Stimulated activated CD8-positive, alpha-beta memory T cell treated with anti-CD3 and anti-CD28 coated beads, Interleukin-12 subunit alpha, Interleukin-12 subunit beta, amount 100 ng/mL, for 4 hours (primary cell): Measurements from ENCODE around the gene FARP2.
"Not testable (repeated sequence)": the region's sequence is repeated elsewhere in the genome, so short reads cannot be mapped to it uniquely, and the experiment has no call there.

ENCODE experiments used
- DNase-seq: peaks from one replicate; pipeline ENCODE4 v3.0.0-alpha.2; 2020; ENCODE audit warnings: low read depth

FARP2 gene

DNA sequence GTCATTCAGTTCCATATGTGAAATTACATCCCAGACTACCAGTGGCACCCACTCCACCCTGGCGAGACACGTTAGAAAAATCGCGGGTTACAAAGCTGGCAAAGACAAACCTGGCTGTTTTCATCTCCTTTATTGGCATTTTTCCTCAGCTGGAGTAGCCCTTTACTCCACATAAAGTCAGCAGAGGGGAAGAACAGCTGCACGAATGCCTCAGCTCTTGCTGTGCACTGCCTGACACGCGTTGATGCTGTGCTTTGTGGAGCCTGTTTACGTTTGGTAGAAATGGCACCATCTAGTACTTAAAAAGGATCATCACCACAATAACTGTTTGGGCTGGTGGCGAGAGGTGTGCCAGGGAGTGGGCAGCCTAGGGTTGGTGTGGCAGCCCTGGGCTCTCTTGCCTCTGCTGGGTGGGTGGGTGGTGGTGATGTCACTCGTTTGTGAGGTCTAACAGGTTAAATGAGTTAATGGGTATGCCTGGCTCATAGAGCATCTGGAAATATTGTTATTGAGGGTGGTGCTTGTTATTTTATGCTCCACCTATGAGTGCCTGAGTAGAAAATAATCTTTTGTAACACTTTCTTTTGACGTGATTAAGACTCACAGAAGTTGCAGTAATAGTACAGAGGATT is 16.4 kb downstream of the FARP2 start:
- no peak for DNase-seq

DNA sequence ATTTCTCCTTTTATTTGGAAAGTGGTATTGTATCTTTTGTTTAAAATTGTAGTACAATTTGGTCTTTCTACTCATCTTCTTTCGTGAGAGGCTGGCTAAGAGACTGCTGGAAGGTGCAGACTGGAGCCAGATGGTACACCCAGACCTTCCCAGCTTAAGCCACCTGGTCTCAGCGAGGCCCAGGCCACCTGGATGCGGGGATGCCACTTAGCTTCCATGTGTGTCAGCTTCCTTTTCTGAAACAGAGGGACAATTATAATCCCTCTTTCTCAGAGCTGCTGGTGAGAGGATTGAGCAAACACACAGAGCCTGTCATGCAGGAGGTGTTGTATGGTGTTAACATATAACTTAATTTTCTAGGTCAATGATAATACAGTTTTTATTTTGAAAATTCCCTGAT is 17.4 kb downstream of the FARP2 start:
- no peak for DNase-seq

DNA sequence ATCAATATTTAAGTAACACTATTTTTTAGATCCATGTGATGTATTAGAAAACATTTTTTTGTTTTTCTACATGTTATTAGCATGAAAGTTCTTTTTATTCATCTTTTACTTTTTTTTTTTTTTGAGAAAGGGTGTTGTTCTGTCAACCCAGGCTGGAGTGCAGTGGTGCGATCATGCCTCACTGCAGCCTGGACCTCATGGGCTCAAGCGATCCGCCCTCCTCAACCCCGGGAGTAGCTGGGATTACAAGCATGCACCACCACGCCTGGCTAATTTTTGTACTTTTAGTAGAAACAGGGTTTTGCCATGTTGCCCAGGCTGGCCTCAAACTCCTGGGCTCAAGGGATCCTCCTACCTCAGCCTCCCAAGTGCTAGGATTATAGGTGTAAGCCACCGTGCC is 17.8 kb downstream of the FARP2 start:
- DNase-seq = not testable (repeated sequence)

DNA sequence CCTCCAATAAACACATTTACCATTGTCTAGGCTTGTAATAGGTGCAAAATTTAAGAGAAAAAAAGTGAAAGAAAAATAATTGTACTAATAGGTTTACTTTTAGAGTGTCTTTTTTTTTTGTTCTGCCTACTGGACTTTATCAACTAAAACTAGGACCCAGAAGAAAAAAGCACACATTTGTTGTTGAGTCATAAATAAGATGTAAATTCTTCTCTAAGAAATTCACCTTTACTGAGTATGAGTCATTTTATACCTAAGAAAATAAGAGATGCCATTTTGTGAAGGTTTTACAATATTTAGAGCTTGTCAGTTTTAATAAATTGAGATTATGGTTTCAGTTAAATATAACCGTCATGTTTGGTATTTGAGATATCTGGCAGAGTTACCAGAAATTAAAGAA is 19.2 kb downstream of the FARP2 start:
- no peak for DNase-seq

DNA sequence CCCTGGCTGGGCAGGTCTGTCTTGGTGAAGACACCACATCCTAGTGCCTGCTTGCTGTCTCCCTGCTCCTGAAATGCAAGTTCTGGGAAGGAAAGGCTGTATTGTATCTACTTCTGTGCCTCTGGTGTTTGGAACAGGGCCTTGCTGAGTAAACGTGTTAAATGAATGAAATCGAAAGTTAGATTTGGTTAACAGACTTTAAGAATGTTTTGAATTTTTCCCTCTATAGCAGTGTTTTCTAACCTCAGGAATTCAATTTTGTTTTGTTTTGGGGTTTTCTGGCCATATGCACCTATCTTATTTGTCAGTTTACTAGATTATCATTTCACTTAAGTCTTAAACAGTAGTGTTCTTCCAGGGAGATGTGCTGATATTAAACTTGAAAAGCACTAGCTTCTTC is 20.7 kb downstream of the FARP2 start:
- no peak for DNase-seq

DNA sequence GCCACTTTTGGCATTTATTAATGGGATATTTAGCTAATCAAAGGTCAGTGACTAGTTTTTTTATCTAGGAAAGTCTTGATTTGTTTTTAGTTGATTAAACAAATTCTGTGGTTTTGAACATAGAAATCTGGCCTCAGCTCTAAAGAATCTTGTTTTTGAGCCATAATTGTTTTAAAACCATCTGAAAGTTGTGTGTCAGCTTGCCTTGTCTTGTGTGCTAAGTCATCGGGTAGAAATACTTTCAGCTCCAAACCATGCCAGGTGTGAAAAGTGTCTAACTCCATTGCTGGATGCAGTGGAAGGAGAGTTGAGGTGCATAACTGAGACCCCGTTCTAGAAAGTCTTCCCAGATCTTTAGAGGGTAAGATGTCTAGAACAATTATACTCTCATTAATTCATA is 22.7 kb downstream of the FARP2 start:
- DNase-seq = no peak

DNA sequence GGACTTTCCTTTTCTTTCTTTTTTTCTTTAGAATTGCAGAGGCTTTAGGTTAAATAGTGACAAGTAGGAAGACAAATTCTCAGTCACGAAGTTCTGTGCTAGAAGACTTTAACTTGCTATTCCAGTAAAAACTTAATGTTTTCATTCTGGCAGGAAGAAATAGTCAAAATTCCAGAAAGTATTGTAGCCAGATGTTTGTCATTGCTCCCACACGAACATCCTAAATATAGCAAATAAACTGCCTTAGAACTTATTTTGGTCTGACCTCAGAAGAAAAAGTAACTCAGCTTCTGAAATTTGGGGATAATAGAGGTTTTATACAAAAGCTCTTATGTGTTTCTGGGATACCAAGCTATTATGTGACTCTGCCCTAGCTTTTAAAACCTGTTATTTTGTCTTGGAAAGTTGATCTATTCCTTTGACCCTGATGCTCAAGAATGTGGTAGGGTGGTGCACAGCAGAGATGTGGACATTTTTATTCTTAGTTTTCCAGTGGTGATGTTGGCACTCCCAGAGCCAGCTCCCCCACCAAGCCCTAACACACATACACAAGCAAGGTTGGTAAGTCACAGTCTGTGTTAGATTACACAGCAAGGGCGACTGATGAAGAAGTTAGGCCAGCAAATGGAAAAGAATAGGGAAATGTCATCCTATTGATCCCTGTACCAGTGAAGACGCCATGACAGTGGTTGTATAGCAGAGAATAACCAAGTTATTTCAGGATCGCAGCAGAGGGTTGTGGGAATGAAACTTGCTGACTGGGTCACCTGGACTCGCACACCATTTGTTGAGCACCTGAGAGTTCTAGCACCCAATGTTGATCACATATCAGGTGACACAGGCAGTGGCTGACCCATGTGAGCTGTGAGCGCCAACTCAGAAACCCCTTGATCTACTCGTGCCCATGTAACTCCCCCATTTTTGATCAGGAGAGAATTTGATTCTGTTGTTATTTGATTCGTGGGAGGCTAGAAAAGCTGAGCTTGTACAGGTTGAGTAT is 23.7 kb downstream of the FARP2 start:
- no peak for DNase-seq

DNA sequence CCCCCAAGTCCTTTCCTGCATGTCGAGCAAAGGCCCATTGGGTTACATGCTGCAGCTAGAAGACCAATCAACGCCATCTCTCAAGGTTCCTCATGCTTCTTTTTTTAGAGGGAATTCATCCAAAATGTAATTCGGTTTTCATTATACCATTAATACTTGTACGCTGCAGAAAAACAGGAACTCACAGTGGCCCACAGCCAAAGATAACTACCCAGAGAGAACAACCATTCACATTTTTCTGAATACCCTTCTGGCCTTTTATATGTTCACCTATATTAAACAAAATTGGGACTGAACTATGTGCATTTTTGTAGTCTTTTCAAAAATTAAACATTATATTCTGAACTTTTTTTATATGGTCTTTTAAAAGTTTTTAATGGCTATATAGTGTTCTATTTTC is 25.8 kb downstream of the FARP2 start:
- DNase-seq = no peak

DNA sequence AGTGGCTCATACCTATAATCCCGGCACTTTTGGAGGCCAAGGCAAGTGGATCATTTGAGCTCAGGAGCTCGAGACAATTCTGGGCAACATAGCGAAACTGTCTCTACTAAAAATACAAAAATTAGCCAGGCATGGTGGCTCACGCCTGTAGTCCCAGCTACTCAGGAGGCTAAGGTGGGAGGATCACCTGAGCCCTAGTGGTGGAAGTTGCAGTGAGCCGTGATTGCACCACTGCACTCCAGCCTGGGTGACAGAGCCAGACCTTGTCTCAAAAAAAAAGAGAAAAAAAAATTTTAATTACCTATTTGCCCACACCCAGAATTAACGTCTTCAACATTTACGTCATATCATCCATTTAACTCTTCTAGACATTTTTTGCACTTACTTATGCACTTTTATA is 29.4 kb downstream of the FARP2 start:
- DNase-seq = not testable (repeated sequence)

DNA sequence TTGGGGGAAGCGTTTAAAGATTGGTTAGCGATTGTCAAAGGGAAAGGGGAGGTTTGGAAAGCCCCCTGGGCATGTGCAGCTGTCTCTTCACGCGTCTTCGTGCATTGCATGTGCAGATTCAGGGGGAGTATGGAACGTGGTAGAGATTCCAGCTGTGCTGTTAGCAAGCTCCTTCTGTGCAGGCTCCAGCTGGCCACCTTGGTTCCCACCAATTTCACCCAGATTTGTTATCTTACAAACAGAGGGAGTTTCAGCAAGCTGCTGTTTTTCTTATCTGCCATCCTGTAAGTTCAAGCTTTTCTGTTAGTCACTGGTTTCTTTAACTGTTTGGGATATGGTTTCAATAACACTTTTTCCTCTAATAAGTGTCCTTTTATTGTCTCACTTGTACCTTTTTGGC is 30.4 kb downstream of the FARP2 start:
- no peak for DNase-seq

DNA sequence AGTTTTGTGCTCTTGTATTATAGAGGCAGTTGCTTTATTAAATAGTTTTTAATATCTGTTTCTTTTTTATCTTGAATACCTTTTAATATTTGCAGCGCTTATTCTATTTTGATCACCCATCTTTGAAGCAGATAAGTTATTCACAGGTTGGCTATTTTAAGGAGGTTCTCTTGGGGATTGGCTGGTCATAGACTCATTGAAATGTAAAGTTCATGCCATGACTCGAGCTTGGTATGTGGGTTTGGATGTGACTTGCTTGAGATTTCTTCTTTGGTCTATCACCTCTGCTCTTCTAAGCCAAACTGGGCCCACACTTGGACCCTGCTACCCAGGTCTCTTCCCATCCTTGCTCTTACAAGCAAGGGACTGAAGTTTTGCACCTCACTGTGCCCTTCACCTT is 33.6 kb downstream of the FARP2 start:
- DNase-seq = no peak

DNA sequence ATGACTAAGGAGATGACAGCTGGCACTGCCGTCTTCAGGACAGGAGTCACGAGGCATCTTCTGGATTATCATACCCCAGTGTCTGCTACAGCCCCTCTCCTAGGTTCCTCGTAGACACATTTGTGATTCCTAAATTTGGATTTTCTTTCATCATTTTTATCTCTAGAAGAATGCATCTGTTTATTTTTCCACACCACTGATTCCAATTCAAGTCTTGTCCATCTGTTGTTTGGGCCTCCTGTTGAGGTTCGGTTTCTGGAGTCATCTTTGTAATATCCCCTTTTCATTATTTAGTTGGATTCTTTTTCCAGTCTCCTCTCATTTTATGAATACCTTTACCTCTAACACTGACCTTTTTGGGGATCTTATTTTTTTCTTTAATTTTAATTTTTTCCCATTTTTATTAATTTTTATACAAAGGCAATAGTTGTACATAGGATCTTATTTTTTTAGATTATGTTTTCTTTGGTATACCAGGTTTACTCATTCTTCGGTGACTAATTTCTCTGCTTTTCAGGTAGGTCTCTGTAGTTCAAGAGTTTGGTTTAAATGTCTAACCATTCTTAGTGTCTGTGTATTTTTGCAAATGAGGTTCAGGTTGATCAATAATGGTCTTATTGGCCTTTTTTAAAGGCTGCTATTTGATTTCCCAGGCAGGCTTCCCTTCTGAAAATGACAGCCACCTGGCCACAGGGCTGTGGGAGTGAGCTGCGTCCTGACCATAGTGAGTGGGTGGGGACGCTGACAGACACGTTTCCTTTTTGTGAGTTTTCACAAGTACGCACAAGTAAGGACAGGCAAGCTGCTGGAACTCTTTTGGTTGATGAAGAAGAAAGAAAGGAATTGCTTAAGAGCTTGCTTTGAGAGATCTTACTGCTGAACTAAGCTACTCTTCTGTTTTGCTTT is 34.5 kb downstream of the FARP2 start:
- no peak for DNase-seq

DNA sequence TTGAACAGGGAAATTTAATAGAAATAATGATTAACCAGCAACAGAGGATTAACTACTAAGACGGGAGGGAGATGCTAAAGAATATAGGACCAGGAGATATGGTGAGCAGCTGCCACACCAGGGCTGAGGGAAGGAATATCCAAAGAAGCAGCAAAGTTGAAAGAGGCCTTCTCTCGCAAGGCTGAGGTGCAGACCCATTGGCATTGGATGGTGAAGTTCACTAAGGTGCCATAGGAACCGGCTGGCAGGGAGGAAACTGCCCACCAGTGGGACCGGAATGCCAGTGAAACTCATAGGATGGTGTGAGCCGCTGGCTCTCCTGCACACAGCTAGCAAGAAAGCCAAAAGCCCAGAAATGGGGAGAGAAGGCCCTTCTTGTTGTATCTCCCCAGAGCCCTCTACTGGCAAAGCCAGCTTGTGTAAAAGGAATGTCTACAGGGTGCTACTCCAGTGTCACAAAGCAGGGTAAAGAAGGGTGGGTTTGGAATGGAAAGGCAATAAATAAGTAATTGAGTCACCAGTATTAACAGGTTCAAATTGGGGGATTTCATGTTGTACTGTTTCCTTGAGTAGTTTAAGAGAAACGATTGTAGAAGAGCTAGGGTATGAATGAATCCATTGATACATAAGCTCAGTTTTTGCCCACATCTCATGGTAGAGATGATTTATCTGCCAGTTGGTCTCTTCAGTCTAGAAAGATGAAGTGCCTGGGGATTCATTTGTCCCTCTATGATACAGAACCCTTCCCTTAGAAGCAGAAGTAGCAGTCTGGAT is 36.0 kb downstream of the FARP2 start:
- no peak for DNase-seq

DNA sequence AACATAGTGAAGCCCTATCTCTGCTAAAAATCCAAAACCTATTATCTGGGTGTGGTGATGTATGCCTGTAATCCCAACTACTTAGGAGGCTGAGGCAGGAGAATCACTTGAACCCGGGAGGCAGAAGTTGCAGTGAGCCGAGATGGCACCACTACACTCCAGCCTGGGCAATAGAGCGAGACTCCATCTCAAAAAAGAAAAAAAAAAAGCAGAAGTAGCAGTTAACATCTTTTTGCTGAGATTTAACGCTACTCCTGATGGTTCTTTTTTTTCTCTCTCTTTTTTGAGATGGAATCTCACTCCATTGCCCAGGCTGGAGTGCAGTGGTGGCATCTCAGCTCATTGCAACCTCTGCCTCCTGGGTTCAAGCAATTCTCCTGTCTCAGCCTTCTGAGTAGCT is 36.7 kb downstream of the FARP2 start:
- not testable (repeated sequence) for DNase-seq

DNA sequence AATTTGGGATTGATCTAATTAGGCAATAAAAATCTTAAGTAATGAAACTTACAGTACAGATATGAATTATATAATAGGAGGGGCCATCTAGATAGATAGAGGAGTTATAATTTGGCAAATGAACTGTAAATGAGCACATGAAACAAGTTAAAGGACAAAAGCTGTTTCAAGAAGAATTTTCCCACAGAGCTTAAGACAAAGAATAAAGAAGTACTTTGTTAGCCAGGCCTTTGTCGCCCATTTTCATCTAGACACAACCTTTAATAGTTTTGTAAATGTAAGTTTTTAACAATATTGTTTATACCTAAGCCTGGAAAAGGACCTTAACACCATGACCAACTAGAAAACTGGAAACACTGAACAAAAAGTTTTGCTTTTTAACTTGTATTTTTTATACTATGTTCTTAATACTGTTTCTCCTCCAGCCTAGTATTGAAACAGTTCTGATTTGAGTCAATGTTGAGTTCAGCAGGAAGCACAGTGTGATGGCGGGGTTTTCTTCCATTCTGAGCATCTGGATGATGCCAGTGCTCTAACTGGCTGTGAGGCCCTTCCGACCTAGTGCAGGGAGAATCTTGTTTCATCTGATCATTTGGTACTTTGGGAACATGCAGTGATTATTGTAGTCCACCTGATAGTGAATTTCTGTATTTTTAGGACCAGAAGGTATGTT is 37.6 kb downstream of the FARP2 start:
- no peak for DNase-seq

DNA sequence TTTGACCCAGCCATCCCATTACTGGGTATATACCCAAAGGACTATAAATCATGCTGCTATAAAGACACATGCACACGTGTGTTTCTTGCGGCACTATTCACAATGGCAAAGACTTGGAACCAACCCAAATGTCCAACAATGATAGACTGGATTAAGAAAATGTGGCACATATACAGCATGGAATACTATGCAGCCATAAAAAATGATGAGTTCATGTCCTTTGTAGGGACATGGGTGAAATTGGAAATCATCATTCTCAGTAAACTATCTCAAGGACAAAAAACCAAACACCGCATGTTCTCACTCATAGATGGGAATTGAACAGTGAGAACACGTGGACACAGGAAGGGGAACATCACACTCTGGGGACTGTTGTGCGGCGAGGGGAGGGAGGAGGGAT is 40.7 kb downstream of the FARP2 start:
- not testable (repeated sequence) for DNase-seq

DNA sequence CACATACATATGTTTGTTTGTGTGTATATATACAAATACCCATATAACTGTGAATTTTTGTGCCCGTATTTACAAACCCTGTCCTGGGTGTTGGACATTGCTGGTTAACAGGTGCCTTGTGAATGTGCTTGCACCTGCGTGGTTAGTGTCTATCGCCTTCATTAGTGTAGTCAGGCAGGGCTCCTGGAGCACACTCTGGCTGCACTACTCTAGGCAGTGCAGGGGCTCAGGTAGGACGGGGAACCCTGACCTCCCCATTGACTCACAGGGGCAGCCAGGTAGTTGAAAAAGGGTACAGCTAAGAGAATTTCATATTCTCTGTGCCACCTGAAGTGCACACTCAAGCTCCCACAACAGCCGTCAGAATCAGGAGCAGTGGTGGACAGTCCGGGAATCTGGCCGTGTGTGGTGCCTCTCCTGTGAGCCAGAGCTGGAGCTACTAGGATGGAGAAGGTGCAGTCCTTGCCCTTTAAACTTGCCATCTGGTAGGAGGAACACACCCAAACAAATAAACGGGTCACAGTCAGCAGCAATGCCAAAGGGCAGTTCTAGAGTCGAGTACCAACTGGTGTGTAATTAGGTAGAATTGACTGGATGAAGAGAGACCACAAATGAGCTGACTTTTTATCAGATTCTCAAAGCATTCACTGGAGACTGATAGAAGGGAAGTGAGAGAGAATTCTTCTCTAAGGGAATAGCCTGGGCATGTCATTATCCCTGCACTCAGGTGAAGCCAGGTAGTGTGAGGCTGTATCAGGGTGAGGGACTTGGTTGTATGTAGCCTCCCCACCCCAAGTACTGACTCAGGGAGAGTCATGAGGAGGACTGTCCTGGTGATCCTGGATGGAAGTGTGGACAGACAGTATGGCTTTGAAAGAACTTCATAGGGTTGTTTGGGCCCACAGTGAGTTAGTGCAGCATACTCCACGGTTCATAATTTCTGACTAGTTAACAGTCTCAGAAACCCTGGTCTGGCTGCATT is 44.1 kb downstream of the FARP2 start:
- no peak for DNase-seq

DNA sequence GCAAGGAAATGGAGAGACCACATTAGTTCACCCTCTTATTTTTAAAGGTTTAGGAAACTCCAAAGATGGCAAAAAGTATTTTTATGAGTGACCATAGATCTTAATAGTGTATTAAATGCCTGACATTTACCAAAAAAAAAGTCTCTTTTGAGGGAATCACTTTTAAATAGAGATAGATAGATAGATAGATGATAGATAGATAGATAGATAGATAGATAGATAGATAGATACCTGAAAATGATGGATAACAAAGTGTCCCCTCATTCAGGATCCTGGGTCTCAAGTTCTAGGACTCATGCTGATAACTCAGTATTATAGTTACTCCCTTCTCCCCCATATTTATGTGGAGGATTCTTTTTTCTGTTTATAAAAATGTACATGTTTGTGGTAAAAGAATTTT is 52.8 kb downstream of the FARP2 start:
- no peak for DNase-seq

DNA sequence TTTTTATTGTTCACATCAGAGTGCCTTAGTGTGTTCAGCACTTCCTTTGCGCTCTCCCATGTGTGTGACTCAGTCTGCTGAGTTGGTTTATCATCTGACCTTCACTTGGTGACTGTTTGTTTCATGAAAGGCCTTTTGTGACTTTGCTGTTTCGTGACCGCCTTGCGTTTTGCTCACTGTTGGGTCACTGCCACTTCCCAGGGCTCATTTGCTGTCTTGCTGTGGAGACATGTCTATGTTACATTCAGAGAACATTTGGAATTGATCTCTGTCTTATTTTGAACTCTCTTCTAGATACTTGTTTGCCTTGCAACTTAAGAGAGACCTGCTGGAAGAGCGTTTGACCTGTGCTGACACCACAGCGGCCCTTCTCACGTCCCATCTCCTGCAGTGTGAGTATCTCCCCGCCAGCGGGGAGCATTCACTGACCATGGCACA is 54.7 kb downstream of the FARP2 start:
- DNase-seq = no peak

DNA sequence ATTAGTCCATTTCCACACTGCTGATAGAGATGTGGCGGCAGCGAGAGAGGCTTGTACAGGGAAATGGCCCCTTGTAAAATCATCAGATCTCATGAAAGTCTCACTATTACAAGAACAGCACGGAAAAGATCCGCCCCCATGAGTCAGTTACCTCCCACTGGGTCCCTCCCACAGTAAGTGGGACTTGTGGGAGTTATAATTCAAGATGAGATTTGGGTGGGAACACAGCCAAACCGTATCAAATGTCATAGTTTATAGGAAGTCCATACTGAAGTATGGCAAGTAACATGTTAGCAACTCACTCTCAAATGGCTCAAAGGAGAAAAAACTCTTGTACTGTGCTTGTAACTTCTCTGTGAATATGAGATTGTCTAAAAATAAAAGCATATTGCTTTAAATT is 56.1 kb downstream of the FARP2 start:
- DNase-seq = no peak
